Trophoblast cell (in vitro differentiated cells and primary cell): Measurements from ENCODE around the gene AQP5.

ENCODE experiments used
- DNase-seq, 2 donors: peaks; one replicate each; pipeline ENCODE4 v3.0.0-alpha.2; 2016
- H2AFZ ChIP-seq: 2 replicates; pipeline ENCODE4 v1.6.1; 2013; ENCODE audit warnings: low read length, moderate library complexity, mild to moderate bottlenecking; ENCODE audit not compliant: insufficient read depth, poor library complexity
- H2AK5ac ChIP-seq: 2 replicates; pipeline ENCODE4 v1.6.1; 2013; ENCODE audit warnings: mild to moderate bottlenecking, low read length
- H2BK120ac ChIP-seq: 2 replicates; pipeline ENCODE4 v1.6.1; 2013; ENCODE audit warnings: low read length, mild to moderate bottlenecking, moderate library complexity; ENCODE audit not compliant: insufficient read depth, poor library complexity
- H2BK12ac ChIP-seq: 2 replicates; pipeline ENCODE4 v1.6.1; 2013; ENCODE audit warnings: mild to moderate bottlenecking, low read length, moderate library complexity
- H2BK5ac ChIP-seq: 2 replicates; pipeline ENCODE4 v1.6.1; 2013; ENCODE audit warnings: low read length, low read depth, moderate library complexity, mild to moderate bottlenecking; ENCODE audit not compliant: poor library complexity
- H3K14ac ChIP-seq: 2 replicates; pipeline ENCODE4 v1.6.1; 2013; ENCODE audit warnings: mild to moderate bottlenecking, low read length
- H3K18ac ChIP-seq: 2 replicates; pipeline ENCODE4 v1.6.1; 2013; ENCODE audit warnings: mild to moderate bottlenecking, low read length
- H3K23ac ChIP-seq: 2 replicates; pipeline ENCODE4 v1.6.1; 2013; ENCODE audit warnings: low read length
- H3K27ac ChIP-seq: 2 replicates; pipeline ENCODE4 v1.5.1; 2013; ENCODE audit warnings: low read depth, mild to moderate bottlenecking, inconsistent platforms, low read length, moderate library complexity
- H3K27me3 ChIP-seq: 2 replicates; pipeline ENCODE4 v1.6.1; 2013; ENCODE audit warnings: inconsistent platforms, mild to moderate bottlenecking, low read length, moderate library complexity; ENCODE audit not compliant: insufficient read depth
- H3K36me3 ChIP-seq, 2 experiments: 1 replicate in 1 of 2; 2 replicates in 1 of 2; pipeline ENCODE4 v1.6.1; 2013; ENCODE audit warnings: low read length in 2 of 2, mild to moderate bottlenecking in 2 of 2, moderate library complexity in 1 of 2; ENCODE audit not compliant: insufficient read depth in 2 of 2, control insufficient read depth in 1 of 2
- H3K4ac ChIP-seq: 2 replicates; pipeline ENCODE4 v1.6.1; 2013; ENCODE audit warnings: low read depth, mild to moderate bottlenecking, low read length, moderate library complexity
- H3K4me1 ChIP-seq, 2 experiments: 1 replicate in 1 of 2; 2 replicates in 1 of 2; pipeline ENCODE4 v1.6.1; 2013; ENCODE audit warnings: low read length in 2 of 2, mild to moderate bottlenecking in 2 of 2, moderate library complexity in 1 of 2; ENCODE audit not compliant: insufficient read depth in 2 of 2, control insufficient read depth in 1 of 2
- H3K4me2 ChIP-seq: 2 replicates; pipeline ENCODE4 v1.6.1; 2013; ENCODE audit warnings: inconsistent platforms, mild to moderate bottlenecking, low read length, moderate library complexity
- H3K4me3 ChIP-seq: 2 replicates; pipeline ENCODE4 v1.5.1; 2013; ENCODE audit warnings: mild to moderate bottlenecking, low read depth, low read length, inconsistent platforms
- H3K79me1 ChIP-seq: one replicate; pipeline ENCODE4 v1.6.1; 2013; ENCODE audit warnings: low read length
- H3K79me2 ChIP-seq: 2 replicates; pipeline ENCODE4 v1.6.1; 2013; ENCODE audit warnings: low read length, mild to moderate bottlenecking; ENCODE audit not compliant: control insufficient read depth, insufficient read depth, poor library complexity
- H3K9ac ChIP-seq: 2 replicates; pipeline ENCODE4 v1.6.1; 2013; ENCODE audit warnings: mild to moderate bottlenecking, low read length
- H3K9me3 ChIP-seq: 2 replicates; pipeline ENCODE4 v1.6.1; 2013; ENCODE audit warnings: low read depth, mild to moderate bottlenecking, control low read depth, inconsistent platforms, low read length; ENCODE audit not compliant: insufficient read depth
- H4K12ac ChIP-seq: 2 replicates; pipeline ENCODE4 v1.6.1; 2013; ENCODE audit warnings: low read depth, mild to moderate bottlenecking, low read length, moderate library complexity
- H4K8ac ChIP-seq: 2 replicates; pipeline ENCODE4 v1.6.1; 2013; ENCODE audit warnings: low read depth, mild to moderate bottlenecking, low read length, moderate library complexity
- H4K91ac ChIP-seq: one replicate; pipeline ENCODE4 v1.6.1; 2013; ENCODE audit warnings: low read depth, mild to moderate bottlenecking, low read length, moderate library complexity
- WGBS: extraction: QIAGEN DNeasy Blood & Tissue Kit; methylation state at CpG from one replicate; pipeline ENCODE4 v1.1.7; 2013; ENCODE audit warnings: missing lambda C conversion rate; ENCODE audit not compliant: insufficient read length, insufficient coverage; ENCODE audit errors: extremely low coverage; 5-methylcytosine and 5-hydroxymethylcytosine counted together

The AQP5 gene

DNA sequence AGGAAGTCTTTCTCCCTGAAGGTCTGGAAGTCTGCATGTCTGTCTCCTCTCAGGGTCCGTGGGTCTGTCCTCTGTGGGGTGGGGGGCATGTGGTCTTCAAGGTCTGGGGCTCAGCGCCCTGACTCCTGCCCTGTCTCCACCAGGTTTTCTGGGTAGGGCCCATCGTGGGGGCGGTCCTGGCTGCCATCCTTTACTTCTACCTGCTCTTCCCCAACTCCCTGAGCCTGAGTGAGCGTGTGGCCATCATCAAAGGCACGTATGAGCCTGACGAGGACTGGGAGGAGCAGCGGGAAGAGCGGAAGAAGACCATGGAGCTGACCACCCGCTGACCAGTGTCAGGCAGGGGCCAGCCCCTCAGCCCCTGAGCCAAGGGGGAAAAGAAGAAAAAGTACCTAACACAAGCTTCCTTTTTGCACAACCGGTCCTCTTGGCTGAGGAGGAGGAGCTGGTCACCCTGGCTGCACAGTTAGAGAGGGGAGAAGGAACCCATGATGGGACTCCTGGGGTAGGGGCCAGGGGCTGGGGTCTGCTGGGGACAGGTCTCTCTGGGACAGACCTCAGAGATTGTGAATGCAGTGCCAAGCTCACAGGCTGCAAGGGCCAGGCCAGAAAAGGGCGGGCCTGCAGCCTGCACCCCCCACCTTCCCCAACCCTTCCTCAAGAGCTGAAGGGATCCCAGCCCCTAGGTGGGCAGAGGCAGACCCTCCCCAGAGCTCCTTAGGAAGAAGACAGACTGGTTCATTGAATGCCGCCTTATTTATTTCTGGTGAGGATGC, 3.4 kb downstream of the AQP5 start:
- no peak overlapping the region for H4K8ac ChIP-seq
- no peak overlapping the region for H2BK120ac ChIP-seq
- H3K4me1 ChIP-seq, result peaks cover 3 to 7% of the 10 kb centered on the region in 2 experiments
- no peaks in the 10 kb centered on the region for H3K79me2 ChIP-seq
- no peak overlapping the region for H4K91ac ChIP-seq
- no peak overlapping the region for H3K14ac ChIP-seq
- H3K79me1 ChIP-seq, result no peaks in the 10 kb centered on the region
- H3K27ac ChIP-seq, result no peak overlapping the region
- H2AK5ac ChIP-seq, result no peak overlapping the region
- no peak overlapping the region for H4K12ac ChIP-seq
- no peaks in the 10 kb centered on the region for H3K36me3 ChIP-seq
- no peak overlapping the region for H3K18ac ChIP-seq
- H3K4ac ChIP-seq, result no peak overlapping the region
- peaks cover 2% of the 10 kb centered on the region for H3K9me3 ChIP-seq
- no peak overlapping the region for H2AFZ ChIP-seq
- H2BK12ac ChIP-seq, result no peak overlapping the region
- H3K4me2 ChIP-seq, result no peak overlapping the region
- no peak overlapping the region for H3K23ac ChIP-seq
- DNase-seq, result no peak
- no peak overlapping the region for H3K9ac ChIP-seq
- H3K4me3 ChIP-seq, result no peak overlapping the region
- H3K27me3 ChIP-seq, result peaks cover 39% of the 10 kb centered on the region
- no peak overlapping the region for H2BK5ac ChIP-seq
- no CpG with 5 or more reads among the region's 13 CpGs for WGBS

DNA sequence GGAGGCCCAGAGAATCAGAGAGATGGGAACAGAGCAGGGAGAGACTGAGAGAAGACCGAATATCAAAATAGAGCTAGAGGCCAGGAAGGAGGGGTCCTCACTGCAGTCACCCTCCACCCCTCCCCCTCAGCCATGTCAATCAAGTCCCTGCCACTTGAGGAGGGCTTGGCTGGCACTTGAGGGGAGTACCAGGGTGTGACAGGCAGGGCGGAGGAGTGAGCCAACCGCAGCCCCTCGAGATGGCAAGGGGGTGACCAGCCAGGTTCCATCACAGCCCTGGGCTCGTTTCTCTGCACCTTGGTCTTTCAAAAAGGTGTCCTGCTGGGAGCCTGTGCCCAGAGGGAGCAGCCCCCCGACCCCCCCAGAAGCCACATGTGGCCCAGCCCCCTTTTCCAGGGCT, 4.2 kb downstream of the AQP5 start:
- no peak overlapping the region for H4K8ac ChIP-seq
- no peaks in the 10 kb centered on the region for H3K79me2 ChIP-seq
- H2AFZ ChIP-seq, result no peak overlapping the region
- peaks cover 31% of the 10 kb centered on the region for H3K27me3 ChIP-seq
- H3K79me1 ChIP-seq, result no peaks in the 10 kb centered on the region
- H3K9me3 ChIP-seq, result peaks cover 4% of the 10 kb centered on the region
- H3K4me2 ChIP-seq, result no peak overlapping the region
- WGBS, result no CpG with 5 or more reads among the region's 6 CpGs
- no peak overlapping the region for H4K91ac ChIP-seq
- H2BK120ac ChIP-seq, result no peak overlapping the region
- no peak overlapping the region for H3K23ac ChIP-seq
- no peak overlapping the region for H3K4ac ChIP-seq
- no peak overlapping the region for H3K4me3 ChIP-seq
- no peak overlapping the region for H3K27ac ChIP-seq
- H2AK5ac ChIP-seq, result no peak overlapping the region
- no peaks in the 10 kb centered on the region for H3K36me3 ChIP-seq
- no peak overlapping the region for H2BK12ac ChIP-seq
- no peak overlapping the region for H2BK5ac ChIP-seq
- no peak overlapping the region for H3K18ac ChIP-seq
- no peak for DNase-seq
- H3K9ac ChIP-seq, result no peak overlapping the region
- no peak overlapping the region for H4K12ac ChIP-seq
- peaks cover 3 to 7% of the 10 kb centered on the region in 2 experiments for H3K4me1 ChIP-seq
- H3K14ac ChIP-seq, result no peak overlapping the region

DNA sequence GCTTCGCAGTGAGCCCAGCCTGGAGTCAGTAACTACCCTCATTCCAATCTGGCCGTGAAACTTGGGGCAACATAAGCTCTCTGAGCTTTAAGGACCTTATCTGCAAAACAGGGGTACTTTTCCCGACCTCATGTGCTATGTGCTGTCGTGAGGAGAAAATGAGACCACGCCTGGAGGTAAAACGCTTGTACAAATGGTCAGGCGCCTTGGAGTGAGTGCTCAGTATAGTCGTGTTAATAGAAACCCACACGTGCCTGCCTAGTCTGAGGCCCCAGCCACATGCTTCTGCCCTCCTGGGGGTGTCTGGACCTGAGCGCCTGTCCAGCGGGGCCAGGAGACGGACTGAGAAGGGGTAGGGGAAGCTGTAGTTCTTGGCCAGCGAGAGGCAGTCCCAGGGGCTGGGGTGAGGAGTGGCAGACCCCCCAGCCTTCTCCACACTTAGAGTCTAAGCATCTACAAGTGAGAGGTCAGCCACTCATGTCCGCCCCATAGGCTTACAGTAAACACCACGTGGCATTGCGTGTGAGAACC, 4.9 kb downstream of the AQP5 start:
- Histone ChIP-seq H4K8ac (no peak overlapping the region), H3K36me3 (no peaks in the 10 kb centered on the region), H3K4me1 (peaks cover 3 to 7% of the 10 kb centered on the region in 2 experiments), H3K27ac (no peak overlapping the region), H3K14ac (no peak overlapping the region), H3K23ac (no peak overlapping the region), H3K79me1 (no peaks in the 10 kb centered on the region), H2BK5ac (no peak overlapping the region), H3K4me3 (no peak overlapping the region), H2AFZ (no peak overlapping the region), H2AK5ac (no peak overlapping the region), H2BK12ac (no peak overlapping the region), H4K91ac (no peak overlapping the region), H3K9me3 (peaks cover 4% of the 10 kb centered on the region), H3K27me3 (peaks cover 24% of the 10 kb centered on the region), H3K4me2 (no peak overlapping the region), H3K79me2 (no peaks in the 10 kb centered on the region), H2BK120ac (no peak overlapping the region), H3K4ac (no peak overlapping the region), H4K12ac (no peak overlapping the region), H3K9ac (no peak overlapping the region), H3K18ac (no peak overlapping the region)
- WGBS, result no CpG with 5 or more reads among the region's 16 CpGs
- no peak for DNase-seq

DNA sequence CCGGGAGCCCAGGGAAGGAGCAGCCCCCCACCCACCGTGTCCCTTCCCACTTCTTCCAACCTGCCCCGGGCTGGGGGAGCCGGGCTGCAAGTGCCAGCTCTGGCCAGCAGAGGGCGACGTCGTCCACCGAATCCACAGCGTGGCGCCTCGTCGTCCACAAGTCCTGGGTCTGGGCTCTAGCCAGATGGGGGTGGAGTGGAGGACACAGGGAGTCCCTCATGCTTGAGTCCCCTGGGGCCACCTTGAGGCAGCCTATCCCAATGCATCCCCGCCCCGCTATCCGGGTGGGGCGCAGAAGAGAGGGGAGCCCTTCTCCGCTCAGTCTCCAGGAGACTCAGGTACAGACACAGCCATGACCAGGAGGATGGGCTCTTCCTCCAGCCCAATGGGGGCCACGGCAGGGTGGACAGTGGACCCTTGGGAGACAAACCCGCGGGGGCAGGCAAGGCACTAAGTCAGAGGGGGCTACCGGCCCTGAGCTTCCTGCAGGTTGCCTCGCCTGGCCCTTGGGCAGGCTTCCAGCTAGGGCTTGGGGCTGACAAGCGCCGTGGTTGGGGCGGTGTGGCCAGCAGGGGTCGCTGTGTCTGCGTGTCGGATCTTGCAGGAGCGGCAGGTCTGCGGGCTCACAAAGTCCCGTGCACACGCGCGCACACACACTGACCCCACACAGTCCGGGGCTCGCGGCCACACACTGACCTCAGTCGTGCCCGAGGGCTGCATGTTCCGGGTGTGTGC, 5.5 kb downstream of the AQP5 start:
- H3K4me3 ChIP-seq, result no peak overlapping the region
- no peak overlapping the region for H2BK12ac ChIP-seq
- peak overlapping the region; percentile 14 for H2AFZ ChIP-seq
- peaks cover 3 to 7% of the 10 kb centered on the region in 2 experiments for H3K4me1 ChIP-seq
- no peak overlapping the region for H3K18ac ChIP-seq
- H3K4ac ChIP-seq, result no peak overlapping the region
- peaks cover 19% of the 10 kb centered on the region for H3K27me3 ChIP-seq
- no peak overlapping the region for H4K8ac ChIP-seq
- no peak overlapping the region for H3K23ac ChIP-seq
- no peaks in the 10 kb centered on the region for H3K79me2 ChIP-seq
- peak; percentile 85 to 92 for DNase-seq
- H2AK5ac ChIP-seq, result no peak overlapping the region
- no peaks in the 10 kb centered on the region for H3K36me3 ChIP-seq
- H3K79me1 ChIP-seq, result no peaks in the 10 kb centered on the region
- H3K9ac ChIP-seq, result no peak overlapping the region
- H2BK120ac ChIP-seq, result no peak overlapping the region
- H2BK5ac ChIP-seq, result no peak overlapping the region
- no peak overlapping the region for H4K12ac ChIP-seq
- WGBS, result no CpG with 5 or more reads among the region's 40 CpGs
- peaks cover 4% of the 10 kb centered on the region for H3K9me3 ChIP-seq
- H4K91ac ChIP-seq, result no peak overlapping the region
- H3K4me2 ChIP-seq, result peak overlapping the region; percentile 53
- no peak overlapping the region for H3K27ac ChIP-seq
- no peak overlapping the region for H3K14ac ChIP-seq
